Astrocyte (in vitro differentiated cells and primary cell): ENCODE results near the gene CPA4. TPM values are rescaled to one million over a fixed set of nuclear protein-coding genes. Genes with fewer than 3 reads are reported as not detected.

Experiments used
- DNase-seq: peaks from one replicate; pipeline ENCODE4 v3.0.0-alpha.2; 2010; ENCODE audit warnings: low read depth
- FAIRE-seq: peaks from 2 replicates; lab custom pipeline; 2011; peaks lifted over from hg19 to GRCh38; lab: Jason Lieb, UNC
- H2AFZ ChIP-seq: 2 replicates; pipeline ENCODE4 v1.6.0; 2012; ENCODE audit warnings: low read depth, low read length, inconsistent platforms
- H3K27ac ChIP-seq: 2 replicates; pipeline ENCODE4 v1.5.1; 2011; ENCODE audit warnings: low read depth, low read length, inconsistent platforms
- H3K27me3 ChIP-seq: 2 replicates; pipeline ENCODE4 v1.6.0; 2011; ENCODE audit warnings: low read length, inconsistent platforms; ENCODE audit not compliant: insufficient read depth
- H3K36me3 ChIP-seq: 2 replicates; pipeline ENCODE4 v1.5.1; 2011; ENCODE audit warnings: low read length, inconsistent platforms; ENCODE audit not compliant: insufficient read depth
- H3K4me1 ChIP-seq: 2 replicates; pipeline ENCODE4 v1.5.1; 2011; ENCODE audit warnings: low read length, inconsistent platforms; ENCODE audit not compliant: insufficient read depth
- H3K4me2 ChIP-seq: 2 replicates; pipeline ENCODE4 v1.6.0; 2012; ENCODE audit warnings: low read length, inconsistent platforms
- H3K4me3 ChIP-seq: 2 replicates; pipeline ENCODE4 v1.5.1; 2011; ENCODE audit warnings: low read depth, mild to moderate bottlenecking, low read length, inconsistent platforms; ENCODE audit not compliant: insufficient read depth
- H3K79me2 ChIP-seq: 2 replicates; pipeline ENCODE4 v1.6.0; 2012; ENCODE audit warnings: mild to moderate bottlenecking, low read length, inconsistent platforms; ENCODE audit not compliant: insufficient read depth
- H3K9ac ChIP-seq: 2 replicates; pipeline ENCODE4 v1.6.0; 2012; ENCODE audit warnings: mild to moderate bottlenecking, low read length, inconsistent platforms
- H3K9me3 ChIP-seq: 2 replicates; pipeline ENCODE4 v1.5.1; 2012; ENCODE audit warnings: low read depth, mild to moderate bottlenecking, low read length, inconsistent platforms; ENCODE audit not compliant: insufficient read depth
- H4K20me1 ChIP-seq: 2 replicates; pipeline ENCODE4 v1.6.0; 2012; ENCODE audit warnings: low read length, inconsistent platforms; ENCODE audit not compliant: insufficient read depth
- H3K27ac Mint-ChIP-seq: one replicate; pipeline ENCODE4 v1.8.0; 2021; ENCODE audit warnings: mild to moderate bottlenecking, mixed read lengths; ENCODE audit not compliant: unreplicated experiment
- H3K27me3 Mint-ChIP-seq: one replicate; pipeline ENCODE4 v1.8.0; 2021; ENCODE audit warnings: low read depth, mixed read lengths; ENCODE audit not compliant: unreplicated experiment
- H3K36me3 Mint-ChIP-seq: one replicate; pipeline ENCODE4 v1.8.0; 2021; ENCODE audit warnings: low read depth, mixed read lengths; ENCODE audit not compliant: unreplicated experiment
- H3K4me1 Mint-ChIP-seq: one replicate; pipeline ENCODE4 v1.8.0; 2021; ENCODE audit warnings: low read depth, mixed read lengths; ENCODE audit not compliant: unreplicated experiment
- H3K4me3 Mint-ChIP-seq: one replicate; pipeline ENCODE4 v1.8.0; 2021; ENCODE audit warnings: mild to moderate bottlenecking, moderate library complexity, mixed read lengths; ENCODE audit not compliant: unreplicated experiment
- H3K9me3 Mint-ChIP-seq: one replicate; pipeline ENCODE4 v1.8.0; 2021; ENCODE audit warnings: mild to moderate bottlenecking, mixed read lengths; ENCODE audit not compliant: unreplicated experiment
- CTCF ChIP-seq: IDR thresholded peaks from 2 replicates; pipeline ENCODE4 v1.5.1; 2011; ENCODE audit warnings: low read depth, mild to moderate bottlenecking, inconsistent platforms, low read length, moderate library complexity; ENCODE audit not compliant: insufficient read depth
- EZH2 ChIP-seq: IDR thresholded peaks from 2 replicates; pipeline ENCODE4 v1.6.1; 2012; ENCODE audit warnings: mild to moderate bottlenecking, low read length, inconsistent platforms; ENCODE audit not compliant: insufficient read depth
- total RNA-seq: library from RNA; stranded (reverse); gene quantifications from 2 replicates; pipeline ENCODE4 v1.2.1, GENCODE V29; 2021

CPA4 gene
- total RNA-seq, 1 donor from 2014 or later: 111 TPM

- TF ChIP-seq CTCF: peak; percentile 43
- no peak for TF ChIP-seq EZH2
- no peak overlapping the region for H2AFZ ChIP-seq
Measured at GRCh38 chr7:130277763-130278643, 15.0 kb upstream of the CPA4 start.

GRCh38 chr7:130278860-130279259 lies 14.1 kb upstream of the CPA4 start:
- Mint-ChIP-seq H3K9me3 (no peaks in the 10 kb centered on the region), H3K27ac (no peak overlapping the region), H3K36me3 (no peaks in the 10 kb centered on the region), H3K27me3 (peaks cover 10% of the 10 kb centered on the region), H3K4me3 (no peak overlapping the region), H3K4me1 (peaks cover 19% of the 10 kb centered on the region)
- Histone ChIP-seq H3K4me1 (peaks cover 21% of the 10 kb centered on the region), H3K4me2 (peak overlapping the region; percentile 26), H3K27me3 (no peaks in the 10 kb centered on the region), H3K27ac (no peak overlapping the region), H3K36me3 (no peaks in the 10 kb centered on the region), H3K4me3 (no peak overlapping the region), H3K79me2 (no peaks in the 10 kb centered on the region), H4K20me1 (no peaks in the 10 kb centered on the region), H3K9me3 (no peaks in the 10 kb centered on the region), H2AFZ (no peak overlapping the region), H3K9ac (no peak overlapping the region)
- TF ChIP-seq CTCF: no peak
- no peak for TF ChIP-seq EZH2
- DNase-seq (peak; percentile 89), FAIRE-seq (no peak)

More at GRCh38 chr7:130277763-130278643, 15.0 kb upstream of the CPA4 start:
- Histone ChIP-seq H3K9ac (no peak overlapping the region), H4K20me1 (no peaks in the 10 kb centered on the region), H3K27ac (no peak overlapping the region), H3K4me2 (peak overlapping the region; percentile 39), H3K4me1 (peaks cover 24% of the 10 kb centered on the region), H3K79me2 (no peaks in the 10 kb centered on the region), H3K9me3 (no peaks in the 10 kb centered on the region), H3K27me3 (no peaks in the 10 kb centered on the region), H3K36me3 (no peaks in the 10 kb centered on the region), H3K4me3 (no peak overlapping the region)
- H3K4me1 Mint-ChIP-seq: peaks cover 25% of the 10 kb centered on the region
- peaks cover 5% of the 10 kb centered on the region for H3K27me3 Mint-ChIP-seq
- DNase-seq: peak; percentile 60
- no peak for FAIRE-seq
- peak overlapping the region; percentile 27 for H3K27ac Mint-ChIP-seq
- H3K9me3 Mint-ChIP-seq: no peaks in the 10 kb centered on the region
- H3K4me3 Mint-ChIP-seq: no peak overlapping the region
- no peaks in the 10 kb centered on the region for H3K36me3 Mint-ChIP-seq

DNA sequence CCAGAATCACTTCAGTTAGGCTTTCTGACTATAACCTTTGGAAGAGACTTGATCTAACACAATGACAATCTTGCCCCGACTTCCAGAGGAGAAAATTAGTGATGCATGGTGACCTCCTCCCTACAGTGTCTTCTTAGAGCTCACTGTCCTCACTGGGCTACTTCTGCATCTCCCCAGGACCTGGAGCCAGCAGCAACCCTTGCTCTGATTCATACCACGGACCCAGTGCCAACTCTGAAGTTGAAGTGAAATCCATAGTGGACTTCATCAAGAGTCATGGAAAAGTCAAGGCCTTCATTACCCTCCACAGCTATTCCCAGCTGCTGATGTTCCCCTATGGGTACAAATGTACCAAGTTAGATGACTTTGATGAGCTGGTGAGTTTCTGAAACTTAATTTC lies 13.7 kb upstream of the CPA4 start:
- H3K4me1 ChIP-seq: peaks cover 17% of the 10 kb centered on the region
- H3K4me3 ChIP-seq: no peak overlapping the region
- no peaks in the 10 kb centered on the region for H3K27me3 ChIP-seq
- H4K20me1 ChIP-seq: no peaks in the 10 kb centered on the region
- H3K4me3 Mint-ChIP-seq: no peak overlapping the region
- TF ChIP-seq EZH2: no peak
- TF ChIP-seq CTCF: no peak
- no peaks in the 10 kb centered on the region for H3K36me3 ChIP-seq
- no peak overlapping the region for H2AFZ ChIP-seq
- H3K36me3 Mint-ChIP-seq: no peaks in the 10 kb centered on the region
- no peak for FAIRE-seq
- H3K79me2 ChIP-seq: no peaks in the 10 kb centered on the region
- H3K9ac ChIP-seq: no peak overlapping the region
- DNase-seq: peak; percentile 30
- H3K27me3 Mint-ChIP-seq: peaks cover 12% of the 10 kb centered on the region
- peak overlapping the region; percentile 26 for H3K4me2 ChIP-seq
- peaks cover 16% of the 10 kb centered on the region for H3K4me1 Mint-ChIP-seq
- no peak overlapping the region for H3K27ac ChIP-seq
- H3K9me3 ChIP-seq: no peaks in the 10 kb centered on the region
- no peak overlapping the region for H3K27ac Mint-ChIP-seq
- H3K9me3 Mint-ChIP-seq: no peaks in the 10 kb centered on the region
